OCI-LY1 (cell line): ENCODE data around the gene KLF5.

ENCODE experiments used
- H2AFZ ChIP-seq: fragments of 200-600 bp; sonication (generic), shearing (Covaris generic); 2 replicates; pipeline ENCODE4 v1.6.0; 2014; ENCODE audit warnings: antibody characterized with exemption, mild to moderate bottlenecking, low read length
- H3F3A ChIP-seq: fragments of 200-600 bp; sonication (generic), shearing (Covaris generic); 2 replicates; pipeline ENCODE4 v1.6.0; 2014; ENCODE audit warnings: mild to moderate bottlenecking, antibody characterized with exemption, low read length, moderate library complexity; ENCODE audit not compliant: insufficient read depth
- H3K27ac ChIP-seq: fragments of 200-600 bp; sonication (generic); 2 replicates; pipeline ENCODE4 v1.5.1; 2014; ENCODE audit warnings: low read length, mixed run types, mild to moderate bottlenecking, low read depth; ENCODE audit not compliant: poor library complexity, severe bottlenecking
- H3K27me3 ChIP-seq: fragments of 200-600 bp; sonication (generic); 2 replicates; pipeline ENCODE4 v1.6.0; 2014; ENCODE audit warnings: antibody characterized with exemption, mild to moderate bottlenecking, low read length, moderate library complexity; ENCODE audit not compliant: insufficient read depth
- H3K36me3 ChIP-seq: fragments of 200-600 bp; sonication (generic); 2 replicates; pipeline ENCODE4 v1.6.1; 2014; ENCODE audit warnings: mild to moderate bottlenecking, antibody characterized with exemption, low read length, moderate library complexity, mixed read lengths; ENCODE audit not compliant: insufficient read depth
- H3K4me1 ChIP-seq: fragments of 200-600 bp; sonication (generic); 2 replicates; pipeline ENCODE4 v1.5.1; 2014; ENCODE audit warnings: mild to moderate bottlenecking, low read length, moderate library complexity; ENCODE audit not compliant: insufficient read depth, severe bottlenecking
- H3K4me2 ChIP-seq: fragments of 200-600 bp; sonication (generic), shearing (Covaris generic); 2 replicates; pipeline ENCODE4 v1.6.1; 2014; ENCODE audit warnings: low read length
- H3K4me3 ChIP-seq: fragments of 200-600 bp; sonication (generic); 2 replicates; pipeline ENCODE4 v1.5.1; 2014; ENCODE audit warnings: low read length, low read depth, mild to moderate bottlenecking, mixed read lengths; ENCODE audit not compliant: poor library complexity, severe bottlenecking
- H3K79me2 ChIP-seq: fragments of 200-600 bp; shearing (Covaris generic); 2 replicates; pipeline ENCODE4 v1.6.1; 2016; ENCODE audit warnings: mixed run types, low read length, mixed read lengths; ENCODE audit not compliant: insufficient read depth
- H3K9ac ChIP-seq: fragments of 200-600 bp; sonication (generic), shearing (Covaris generic); 2 replicates; pipeline ENCODE4 v1.6.1; 2014; ENCODE audit warnings: mild to moderate bottlenecking, low read length, mixed read lengths
- H3K9me2 ChIP-seq: fragments of 200-600 bp; sonication (generic), shearing (Covaris generic); 2 replicates; pipeline ENCODE4 v1.6.1; 2014; ENCODE audit warnings: low read depth, mild to moderate bottlenecking, low read length, mixed read lengths
- H3K9me3 ChIP-seq: fragments of 200-600 bp; shearing (Covaris generic); 2 replicates; pipeline ENCODE4 v1.6.1; 2014; ENCODE audit warnings: low read length, mixed read lengths
- H4K20me1 ChIP-seq: fragments of 200-600 bp; sonication (generic), shearing (Covaris generic); 2 replicates; pipeline ENCODE4 v1.6.0; 2016; ENCODE audit warnings: mild to moderate bottlenecking, low read length; ENCODE audit not compliant: insufficient read depth
- CTCF ChIP-seq: fragments of 200-600 bp; sonication (generic), shearing (Covaris generic); IDR thresholded peaks from 2 replicates; pipeline ENCODE4 v1.5.1; 2017; ENCODE audit warnings: mild to moderate bottlenecking, antibody characterized with exemption, low read length, moderate library complexity, mixed read lengths
- EZH2 ChIP-seq: fragments of 200-600 bp; sonication (generic), shearing (Covaris generic); IDR thresholded peaks from 2 replicates; pipeline ENCODE4 v1.8.0; 2017; ENCODE audit warnings: borderline replicate concordance, mixed run types, mild to moderate bottlenecking, antibody characterized with exemption, low read length, moderate library complexity, mixed read lengths

The KLF5 gene

GRCh38 chr13:73075954-73076353 lies 17.1 kb downstream of the KLF5 start:
- Histone ChIP-seq H3F3A (no peaks in the 10 kb centered on the region), H3K9ac (no peak overlapping the region), H3K27ac (no peak overlapping the region), H3K27me3 (no peaks in the 10 kb centered on the region), H2AFZ (no peak overlapping the region), H3K4me1 (no peaks in the 10 kb centered on the region), H3K9me2 (no peaks in the 10 kb centered on the region), H4K20me1 (no peaks in the 10 kb centered on the region), H3K36me3 (no peaks in the 10 kb centered on the region), H3K9me3 (no peaks in the 10 kb centered on the region), H3K4me3 (no peak overlapping the region), H3K79me2 (no peaks in the 10 kb centered on the region), H3K4me2 (no peak overlapping the region)
- no peak for TF ChIP-seq CTCF
- TF ChIP-seq EZH2: no peak

- Histone ChIP-seq H3F3A (no peaks in the 10 kb centered on the region), H3K9me2 (no peaks in the 10 kb centered on the region), H3K27me3 (no peaks in the 10 kb centered on the region), H4K20me1 (no peaks in the 10 kb centered on the region), H3K27ac (no peak overlapping the region), H3K9me3 (no peaks in the 10 kb centered on the region), H3K4me1 (no peaks in the 10 kb centered on the region), H3K36me3 (no peaks in the 10 kb centered on the region), H3K4me2 (no peak overlapping the region), H2AFZ (no peak overlapping the region), H3K4me3 (no peak overlapping the region), H3K79me2 (no peaks in the 10 kb centered on the region), H3K9ac (no peak overlapping the region)
- TF ChIP-seq CTCF (no peak), EZH2 (no peak)
These were observed 19.1 kb downstream of the KLF5 start for GRCh38 chr13:73077865-73078264.

GRCh38 chr13:73079359-73079758 lies 20.6 kb downstream of the KLF5 start:
- H3K79me2 ChIP-seq: no peaks in the 10 kb centered on the region
- H3K9me2 ChIP-seq: no peaks in the 10 kb centered on the region
- H3K4me1 ChIP-seq: no peaks in the 10 kb centered on the region
- no peak overlapping the region for H3K4me3 ChIP-seq
- H3K27ac ChIP-seq: no peak overlapping the region
- H3K36me3 ChIP-seq: no peaks in the 10 kb centered on the region
- no peak overlapping the region for H3K9ac ChIP-seq
- H2AFZ ChIP-seq: no peak overlapping the region
- no peaks in the 10 kb centered on the region for H4K20me1 ChIP-seq
- no peaks in the 10 kb centered on the region for H3K9me3 ChIP-seq
- TF ChIP-seq EZH2 (no peak), CTCF (no peak)
- H3F3A ChIP-seq: no peaks in the 10 kb centered on the region
- no peaks in the 10 kb centered on the region for H3K27me3 ChIP-seq
- no peak overlapping the region for H3K4me2 ChIP-seq
